Stimulated activated CD8-positive, alpha-beta memory T cell treated with anti-CD3 and anti-CD28 coated beads, Interleukin-15, amount 100 ng/mL, for 1 hour (primary cell): ENCODE measurements around the gene DIP2C.
"Not testable (repeated sequence)": the region's sequence is repeated elsewhere in the genome, so short reads cannot be mapped to it uniquely, and the experiment has no call there.

ENCODE experiments used
- DNase-seq: peaks from one replicate; pipeline ENCODE4 v3.0.0-alpha.2; 2020; ENCODE audit warnings: low read depth

DIP2C gene

DNA sequence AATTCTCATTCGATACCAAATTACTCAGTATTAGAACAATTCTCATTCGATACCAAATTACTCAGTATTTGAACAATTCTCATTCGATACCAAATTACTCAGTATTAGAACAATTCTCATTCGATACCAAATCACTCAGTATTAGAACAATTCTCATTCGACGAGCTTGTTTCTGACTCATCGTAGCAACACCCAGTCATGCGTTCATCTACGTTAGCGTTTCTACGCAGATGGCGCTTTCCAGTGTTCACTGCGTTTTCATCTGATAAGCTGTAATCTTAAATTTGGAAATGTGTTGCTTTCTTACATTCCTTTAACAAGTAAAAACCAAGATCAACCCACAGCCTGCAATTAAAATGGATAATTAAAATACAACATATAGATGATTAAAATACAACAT, 277.9 kb downstream of the DIP2C start:
- no peak for DNase-seq

- no peak for DNase-seq
Measured at GRCh38 chr10:409408-410040, 279.9 kb downstream of the DIP2C start.

GRCh38 chr10:408236-408635, 281.2 kb downstream of the DIP2C start:
- no peak for DNase-seq

DNA sequence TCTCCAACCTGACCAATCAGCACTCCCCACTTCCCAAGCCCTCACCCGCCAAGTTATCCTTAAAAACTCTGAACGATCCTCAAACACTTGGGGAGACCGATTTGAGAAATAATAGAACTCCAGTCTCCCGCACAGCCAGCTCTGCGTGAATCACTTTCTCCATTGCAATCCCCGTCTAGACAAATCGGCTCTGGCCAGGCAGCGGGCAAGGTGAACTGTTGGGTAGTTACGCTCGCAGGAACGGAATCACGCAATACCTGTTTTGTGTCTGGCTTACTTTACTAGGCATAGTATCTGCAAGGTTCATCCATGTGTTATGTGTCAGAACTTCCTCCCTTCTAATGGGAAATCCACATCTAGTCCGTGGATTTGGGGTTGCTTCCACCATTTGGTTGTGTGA, 282.5 kb downstream of the DIP2C start:
- no peak for DNase-seq

DNA sequence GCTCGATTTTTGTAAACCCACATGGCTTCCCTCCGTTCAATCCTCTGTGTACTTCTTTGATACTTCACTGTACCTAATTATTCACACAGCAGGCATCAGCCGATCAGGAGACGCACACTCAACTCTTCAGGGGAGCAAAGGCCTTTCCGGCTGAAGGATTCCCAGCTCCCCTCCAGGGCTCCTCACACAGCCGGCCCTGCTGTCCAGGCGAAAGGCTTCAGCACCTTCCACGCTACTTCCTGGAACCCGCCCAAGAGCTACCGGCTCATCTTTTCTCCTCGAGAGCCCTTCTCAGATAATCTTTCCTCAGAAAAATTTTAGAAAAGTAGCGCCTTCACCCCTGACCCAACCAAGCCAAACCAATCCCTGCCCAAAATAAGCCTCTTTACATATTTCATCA, 283.8 kb downstream of the DIP2C start:
- no peak for DNase-seq

DNA sequence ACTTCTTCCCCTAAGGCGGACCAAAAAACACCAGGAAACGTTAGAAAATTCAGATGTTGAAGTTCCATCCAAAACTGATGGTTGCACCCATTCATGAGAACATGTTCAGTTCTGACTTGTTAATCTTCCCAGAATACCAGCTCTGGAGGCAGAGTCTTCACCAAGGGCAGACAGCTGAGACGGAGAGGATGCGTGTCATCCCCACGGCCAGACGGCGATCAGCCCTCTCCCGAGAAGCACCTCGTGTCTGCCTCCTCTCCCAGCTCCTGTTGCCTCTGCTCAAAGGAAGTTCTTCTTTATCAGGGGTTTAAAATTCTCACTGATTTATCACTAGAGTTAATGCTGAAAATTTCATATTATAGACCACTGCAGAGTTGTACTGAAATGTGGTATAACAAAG, 284.5 kb downstream of the DIP2C start:
- no peak for DNase-seq

DNA sequence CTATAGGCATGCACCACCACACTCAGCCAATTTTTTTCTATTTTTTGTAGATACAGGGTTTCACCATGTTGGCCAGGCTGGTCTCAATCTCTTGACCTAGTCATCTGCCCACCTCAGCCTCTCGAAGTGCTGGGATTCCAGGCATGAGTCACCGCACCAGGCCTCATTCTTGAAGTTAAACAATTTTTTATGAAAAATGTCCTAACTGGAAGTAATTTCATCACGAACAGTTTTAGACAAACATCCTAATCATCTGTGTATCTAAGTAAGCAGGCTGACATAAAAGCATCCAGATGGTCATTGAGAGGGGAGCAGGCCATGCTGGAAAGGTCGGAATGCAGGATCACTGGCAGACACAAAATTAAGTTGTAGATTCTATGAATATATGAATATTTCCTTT, 285.1 kb downstream of the DIP2C start:
- DNase-seq = no peak

DNA sequence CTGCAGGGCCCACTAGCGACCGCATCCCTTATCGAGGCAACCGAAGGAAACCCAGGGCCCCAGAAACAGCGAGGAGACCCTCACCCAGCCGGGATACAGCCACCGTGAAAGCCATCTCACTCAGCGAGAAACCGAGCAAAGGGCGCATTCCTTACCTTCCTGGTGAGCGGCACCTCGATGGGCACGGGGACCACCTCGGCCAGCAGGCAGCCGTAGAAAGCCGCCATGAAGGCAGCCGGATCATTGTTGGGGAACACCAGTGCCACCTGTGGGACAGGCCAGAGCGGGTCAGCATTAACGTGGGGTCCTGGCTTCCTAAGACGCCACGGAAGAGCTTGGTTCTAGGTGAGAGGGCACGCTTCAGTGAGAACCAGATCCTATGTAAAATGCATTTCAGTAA, 290.5 kb downstream of the DIP2C start:
- DNase-seq = no peak

DNA sequence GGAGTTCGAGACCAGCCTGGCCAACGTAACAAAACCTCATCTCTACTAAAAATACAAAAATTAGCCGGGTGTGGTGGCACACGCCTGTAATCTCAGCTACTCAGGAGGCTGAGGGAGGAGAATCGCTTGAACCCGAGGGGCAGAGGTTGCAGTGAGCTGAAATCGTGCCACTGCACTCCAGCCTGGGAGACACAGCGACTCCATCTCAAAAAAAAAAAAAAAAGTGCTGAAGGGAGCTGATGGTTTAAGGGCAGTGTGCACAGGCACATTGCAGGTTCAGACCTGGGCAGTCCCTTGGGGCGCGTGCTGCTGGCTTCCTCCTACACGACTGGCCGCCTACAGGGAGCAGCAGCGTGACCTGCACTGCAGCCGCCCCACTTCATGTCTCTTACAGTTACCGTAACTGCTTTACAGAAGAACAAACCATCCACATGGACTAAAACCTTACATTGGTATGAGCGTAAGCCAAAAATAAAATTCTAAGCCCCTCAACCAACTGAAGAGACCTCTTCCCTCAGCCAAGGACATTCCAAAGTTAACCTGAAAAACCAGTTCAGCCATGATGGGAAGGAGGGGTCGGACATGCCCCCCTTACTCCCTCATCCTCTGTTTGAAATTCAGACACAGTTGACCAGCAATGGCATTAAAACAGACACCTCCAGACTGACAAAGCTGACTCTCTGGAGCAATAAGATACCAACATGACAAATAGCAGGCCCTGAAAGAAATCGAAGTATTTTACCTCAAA, 292.0 kb downstream of the DIP2C start:
- no peak for DNase-seq

GRCh38 chr10:396535-397220, 292.8 kb downstream of the DIP2C start:
- no peak for DNase-seq

DNA sequence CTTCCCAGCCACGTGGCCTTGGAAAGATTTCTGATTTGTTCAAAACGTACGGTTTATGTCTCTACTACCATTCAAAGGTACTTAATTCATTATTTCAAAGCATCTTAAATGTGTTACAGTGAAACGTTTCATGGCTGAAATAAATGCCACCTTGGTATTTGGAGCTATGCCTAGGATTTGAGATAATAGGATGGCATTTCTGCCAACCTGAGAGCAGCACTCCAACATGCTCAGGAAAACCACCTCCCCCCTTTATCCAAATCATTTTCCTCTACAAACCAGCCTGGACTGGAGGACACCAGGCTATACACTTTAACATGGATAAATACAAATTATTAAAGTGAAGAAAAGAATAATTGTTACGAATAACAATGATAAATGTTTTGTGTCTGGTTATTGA, 293.4 kb downstream of the DIP2C start:
- DNase-seq = no peak

GRCh38 chr10:395665-396064, 293.8 kb downstream of the DIP2C start:
- no peak for DNase-seq

DNA sequence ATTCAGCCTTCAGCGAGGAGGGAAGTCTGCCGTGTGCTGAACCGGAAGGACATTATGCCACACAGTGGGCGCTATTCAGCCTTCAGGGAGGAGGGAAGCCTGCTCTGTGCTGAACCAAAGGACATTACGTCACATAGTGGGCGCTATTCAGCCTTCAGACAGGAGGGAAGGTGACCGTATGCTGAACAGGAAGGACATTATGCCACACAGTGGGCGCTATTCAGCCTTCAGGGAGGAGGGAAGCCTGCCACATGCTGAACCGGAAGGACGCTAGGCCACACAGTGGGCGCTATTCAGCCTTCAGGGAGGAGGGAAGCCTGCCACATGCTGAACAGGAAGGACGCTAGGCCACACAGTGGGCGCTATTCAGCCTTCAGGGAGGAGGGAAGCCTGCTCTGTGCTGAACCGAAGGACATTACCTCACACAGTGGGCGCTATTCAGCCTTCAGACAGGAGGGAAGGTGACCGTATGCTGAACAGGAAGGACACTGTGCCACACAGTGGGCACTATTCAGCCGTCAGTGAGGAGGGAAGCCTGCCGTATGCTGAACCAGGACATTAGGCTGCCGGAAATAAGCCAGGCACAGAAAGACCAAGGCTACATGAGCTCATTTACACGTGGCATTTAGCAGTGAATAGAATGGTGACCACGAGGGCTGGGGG, 294.9 kb downstream of the DIP2C start:
- DNase-seq = not testable (repeated sequence)

- DNase-seq = no peak
Measured at GRCh38 chr10:393787-394438, 295.6 kb downstream of the DIP2C start.

DNA sequence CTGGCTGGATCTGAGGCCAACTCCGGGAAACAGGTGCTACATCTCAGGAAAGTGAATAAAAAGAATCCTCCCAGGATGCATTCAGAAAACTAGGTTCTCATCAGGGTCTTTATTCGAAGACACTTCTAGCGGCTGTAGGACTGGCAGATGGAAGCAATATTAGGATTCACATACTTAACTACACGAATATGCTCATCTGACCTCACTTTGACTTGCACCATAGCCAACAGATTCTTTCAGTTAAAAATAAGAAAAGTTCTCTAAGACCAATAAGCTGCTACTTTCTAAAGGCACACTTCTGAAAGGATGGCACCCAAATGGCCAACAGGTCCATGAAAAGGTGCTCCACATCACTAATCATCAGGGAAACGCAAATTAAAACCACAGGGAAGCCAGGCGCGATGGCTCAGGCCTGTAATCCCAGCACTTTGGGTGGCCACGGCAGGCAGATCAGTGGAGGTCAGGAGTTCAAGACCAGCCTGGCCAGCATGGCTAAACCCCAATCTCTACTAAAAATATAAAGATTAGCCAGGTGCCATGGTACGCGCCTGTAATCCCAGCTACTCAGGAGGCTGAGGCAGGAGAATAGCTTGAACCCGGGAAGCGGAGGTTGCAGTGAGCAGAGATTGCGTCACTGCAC, 296.2 kb downstream of the DIP2C start:
- DNase-seq = no peak

GRCh38 chr10:392705-393037, 296.8 kb downstream of the DIP2C start:
- no peak for DNase-seq

GRCh38 chr10:391847-392704, 297.4 kb downstream of the DIP2C start:
- no peak for DNase-seq

DNA sequence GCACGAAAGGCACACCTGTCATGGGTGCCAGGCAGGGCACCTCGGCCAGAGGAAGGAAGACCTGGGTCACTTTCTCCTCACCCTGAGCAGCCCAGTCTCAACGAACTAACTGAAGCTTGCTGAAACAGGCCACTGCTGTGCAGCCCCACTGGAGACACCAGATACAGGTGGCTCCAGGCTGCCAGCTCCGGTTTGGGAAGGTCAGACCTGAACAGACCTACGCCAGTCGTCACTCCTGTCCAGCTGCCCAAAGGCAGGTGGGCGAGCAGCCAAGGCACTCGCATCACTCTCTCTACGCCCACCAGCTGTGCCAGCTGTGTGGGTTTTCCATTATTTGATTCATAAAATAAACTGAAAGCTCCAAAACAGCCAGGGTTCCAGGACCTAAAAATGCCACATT, 298.2 kb downstream of the DIP2C start:
- DNase-seq = no peak

DNA sequence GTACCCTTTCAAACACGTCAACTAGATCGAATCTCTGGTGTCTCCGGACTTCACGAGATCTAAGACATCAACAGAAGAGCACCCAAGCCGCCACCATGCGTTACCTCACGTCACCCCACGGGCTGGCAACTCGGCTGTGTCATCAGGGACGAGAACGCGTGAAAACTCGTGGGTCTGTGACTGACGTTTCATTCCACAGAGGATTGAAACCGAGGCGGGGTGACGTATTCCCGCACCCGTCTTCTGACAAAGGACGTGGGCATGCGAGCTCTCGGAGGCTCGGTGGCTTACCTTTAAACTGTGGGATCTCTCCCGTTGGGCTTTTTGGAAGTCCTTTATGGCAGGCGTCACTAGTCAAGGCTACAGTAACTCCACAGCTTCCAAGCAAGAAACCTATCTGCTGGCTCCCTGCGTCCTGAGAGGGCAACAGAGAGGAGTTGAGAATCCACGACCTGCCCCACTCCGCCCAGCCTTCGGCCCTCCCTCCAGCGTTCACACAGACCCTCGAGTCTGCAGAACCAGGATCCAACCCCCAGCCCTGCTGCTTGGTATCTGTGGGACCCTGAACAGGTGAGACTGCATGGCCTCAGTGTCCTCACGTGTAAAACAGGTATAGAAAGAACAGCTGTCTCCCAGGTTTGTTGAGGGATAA, 298.9 kb downstream of the DIP2C start:
- DNase-seq = no peak

DNA sequence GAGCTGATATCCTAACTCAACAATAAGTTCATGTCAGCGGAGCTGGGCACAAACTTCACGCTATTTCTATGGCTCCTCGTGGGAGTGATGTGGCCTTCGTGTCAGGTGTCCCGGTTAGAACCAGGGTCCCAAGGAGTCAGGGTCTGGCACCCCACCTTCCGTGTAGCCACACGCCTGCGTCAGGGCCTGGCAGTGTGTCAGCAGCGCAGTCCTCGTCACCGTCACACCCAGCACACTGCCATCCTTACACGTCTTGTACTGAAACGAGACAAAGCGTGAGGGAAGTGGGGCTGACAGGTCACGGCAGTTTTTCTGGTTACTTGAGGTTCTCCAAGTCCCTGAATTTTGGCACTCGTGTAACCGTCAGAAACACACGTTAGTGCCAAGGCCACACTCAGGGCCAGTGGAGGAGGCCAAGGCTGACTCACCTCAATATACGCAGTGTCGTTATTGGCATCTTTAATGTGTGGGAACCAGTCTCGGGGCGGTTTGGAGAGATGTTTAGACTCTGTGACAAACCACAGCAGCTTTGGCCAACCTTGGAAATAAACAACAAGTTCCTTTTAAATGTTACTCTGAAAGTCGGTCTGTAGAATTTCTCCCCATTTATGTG, 299.5 kb downstream of the DIP2C start:
- no peak for DNase-seq
